ENCODE results near the gene MTHFD2.
"Not testable (repeated sequence)": the region's sequence is repeated elsewhere in the genome, so short reads cannot be mapped to it uniquely, and the experiment has no call there.

- TF ChIP-seq CTCF, POLR2A (IDR thresholded peaks at IDR 0.05): not testable (repeated sequence)
Measured at GRCh38 chr2:74186706-74187105, 11.7 kb upstream of the MTHFD2 start.
